NCI-H226 (cell line): ENCODE measurements around the gene NEK5.
"Not testable (repeated sequence)": the region's sequence is repeated elsewhere in the genome, so short reads cannot be mapped to it uniquely, and the experiment has no call there.

Experiments used
- DNase-seq: peaks from one replicate; pipeline ENCODE4 v3.0.0-alpha.2; 2015

Gene NEK5

GRCh38 chr13:52128714-52129700, at the start of gene NEK5:
Gene NEK5, minus strand, starts transcription at chr13:52129073. Its CDS starts 1,591 bp downstream, at chr13:52127482.
- DNase-seq, result peak; percentile 54

GRCh38 chr13:52177276-52177675, 48.4 kb upstream of the NEK5 start:
- no peak for DNase-seq

- DNase-seq, result not testable (repeated sequence)
Observed at GRCh38 chr13:52173970-52174369, 45.1 kb upstream of the NEK5 start.

- no peak for DNase-seq
Observed at GRCh38 chr13:52173373-52173772, 44.5 kb upstream of the NEK5 start.

- DNase-seq, result not testable (repeated sequence)
Observed at GRCh38 chr13:52171686-52172085, 42.8 kb upstream of the NEK5 start.

- not testable (repeated sequence) for DNase-seq
Observed at GRCh38 chr13:52170828-52171391, 42.0 kb upstream of the NEK5 start.

GRCh38 chr13:52169839-52170238, 41.0 kb upstream of the NEK5 start:
- DNase-seq, result no peak

- DNase-seq, result no peak
Observed at GRCh38 chr13:52165411-52165810, 36.5 kb upstream of the NEK5 start.

- no peak for DNase-seq
Observed at GRCh38 chr13:52164989-52165388, 36.1 kb upstream of the NEK5 start.

GRCh38 chr13:52163878-52164277, 35.0 kb upstream of the NEK5 start:
- DNase-seq, result not testable (repeated sequence)

GRCh38 chr13:52162279-52163101, 33.6 kb upstream of the NEK5 start:
- no peak for DNase-seq

GRCh38 chr13:52161181-52161646, 32.3 kb upstream of the NEK5 start:
- no peak for DNase-seq

- no peak for DNase-seq
Observed at GRCh38 chr13:52160506-52160905, 31.6 kb upstream of the NEK5 start.

- no peak for DNase-seq
Observed at GRCh38 chr13:52160053-52160452, 31.2 kb upstream of the NEK5 start.

GRCh38 chr13:52159159-52159982, 30.5 kb upstream of the NEK5 start, which contains the start of gene NEK3:
Gene NEK3, minus strand, starts transcription at chr13:52159597. Its CDS starts 3,406 bp downstream, at chr13:52156191.
- peak; percentile 10 for DNase-seq

GRCh38 chr13:52158629-52159158, 29.8 kb upstream of the NEK5 start:
- DNase-seq, result no peak

GRCh38 chr13:52156724-52157261, 27.9 kb upstream of the NEK5 start:
- peak; percentile 9 for DNase-seq

- no peak for DNase-seq
Observed at GRCh38 chr13:52155177-52155576, 26.3 kb upstream of the NEK5 start.

GRCh38 chr13:52147225-52147624, 18.4 kb upstream of the NEK5 start:
- DNase-seq, result no peak

- DNase-seq, result no peak
Observed at GRCh38 chr13:52141299-52141698, 12.4 kb upstream of the NEK5 start.

- no peak for DNase-seq
Observed at GRCh38 chr13:52137489-52137888, 8.6 kb upstream of the NEK5 start.
